Measurements from ENCODE around the gene COL27A1. TPM values are rescaled to one million over a fixed set of nuclear protein-coding genes. Genes with fewer than 3 reads are reported as not detected.

COL27A1 gene
- total and polyA plus RNA-seq, 2 donors (not counting 3 experiments of a cell fraction or from before 2014, with no cell fraction given) = 14.7 to 49.1 TPM

GRCh38 chr9:114231719-114232449 lies 76.5 kb downstream of the COL27A1 start:
- H2AFZ ChIP-seq (ENCODE audit: low read depth, low read length) = no peak overlapping the region
- no peak for TF ChIP-seq EZH2 (IDR thresholded peaks at IDR 0.05; ENCODE audit: borderline replicate concordance, low read depth, low read length, severe bottlenecking)
- no peak for TF ChIP-seq POLR2AphosphoS5 (IDR thresholded peaks at IDR 0.05; ENCODE audit: insufficient read depth, low read depth, low read length)
- no peak for TF ChIP-seq FOS (IDR thresholded peaks at IDR 0.05; ENCODE audit: borderline replicate concordance, insufficient read depth, low read length)
- TF ChIP-seq CTCF (IDR thresholded peaks at IDR 0.05; ENCODE audit: extremely low read depth in 1 of 2, insufficient read depth in 1 of 2, low read depth in 1 of 2, low read length in 2 of 2) = no peak
- no peak for TF ChIP-seq JUN (IDR thresholded peaks at IDR 0.05; ENCODE audit: borderline replicate concordance, insufficient read depth, insufficient read length, low read depth)
- no peak for TF ChIP-seq GATA2 (IDR thresholded peaks at IDR 0.05; ENCODE audit: insufficient read depth, insufficient read length, low read depth, low read length)
- no peak for TF ChIP-seq MYC (IDR thresholded peaks at IDR 0.05; ENCODE audit: low read depth, low read length)
- TF ChIP-seq MAX (IDR thresholded peaks at IDR 0.05; ENCODE audit: insufficient read depth, insufficient read length) = no peak
- TF ChIP-seq POLR2A (IDR thresholded peaks at IDR 0.05; ENCODE audit: low read depth, low read length) = no peak
- ChIA-PET POLR2A (no interaction called here), CTCF (no interaction called here)
- no TSS peak for BruUV-seq (replicated peaks)
- H3K9ac ChIP-seq (replicated peaks; ENCODE audit: extremely low read depth, insufficient read depth, low read length) = no peak overlapping the region
- FAIRE-seq = no peak
- peaks cover 5% of the 10 kb centered on the region for H3K4me1 ChIP-seq (ENCODE audit: control insufficient read depth, extremely low read depth, insufficient read depth, low read length)
- no peak overlapping the region for H3K27ac ChIP-seq (ENCODE audit: insufficient read depth, low read depth, low read length)
- H3K27me3 ChIP-seq (ENCODE audit: control insufficient read depth in 2 of 2, insufficient read depth in 2 of 2, low read length in 2 of 2) = no peaks in the 10 kb centered on the region
- dilution Hi-C loops (cut with MboI; ENCODE audit: extremely low pct_ligation_motif_present, low sequenced_read_pairs) = no loop called here
- no peaks in the 10 kb centered on the region for H4K20me1 ChIP-seq (replicated peaks; ENCODE audit: control insufficient read depth, extremely low read depth, insufficient read depth, low read length)
- no peak overlapping the region for H3K4me3 ChIP-seq (replicated peaks in 1 of 3; ENCODE audit: insufficient read depth in 1 of 3, low read depth in 1 of 3, low read length in 3 of 3)
- intact Hi-C loops (cut with micrococcal nuclease) = no loop called here
- H3K79me2 ChIP-seq (ENCODE audit: control insufficient read depth, insufficient read depth, low read length) = no peaks in the 10 kb centered on the region
- DNase-seq (ENCODE audit: low read depth, low spot score) = no peak
- no peaks in the 10 kb centered on the region for H3K9me1 ChIP-seq (replicated peaks; ENCODE audit: control insufficient read depth, extremely low read depth, insufficient read depth, low read length)
- no peaks in the 10 kb centered on the region for H3K36me3 ChIP-seq (ENCODE audit: control insufficient read depth in 2 of 2, extremely low read depth in 1 of 2, insufficient read depth in 2 of 2, low read length in 2 of 2)
- H3K4me2 ChIP-seq (ENCODE audit: insufficient read depth, low read length) = no peak overlapping the region
- H3K9me3 ChIP-seq (replicated peaks; ENCODE audit: control insufficient read depth, insufficient read depth, low read length) = no peaks in the 10 kb centered on the region

All from endothelial cell of umbilical vein (primary cell).